Tibial nerve (tissue), 4 donors: ENCODE measurements around the gene LRCH4.

ENCODE experiments used
- EP300 ChIP-seq, 2 donors: sonication (generic); formaldehyde crosslinking; IDR thresholded peaks; one replicate each; pipeline ENCODE4 v1.6.1; 2017; ENCODE audit warnings: antibody characterized with exemption in 2 of 2, mild to moderate bottlenecking in 1 of 2
- TF ChIP-seq, protein P1 (sequence below), 5 experiments: fragments of 200-600 bp in 3 of 5; fragments of 450-650 bp in 2 of 5; sonication (generic) in 3 of 5; IDR thresholded peaks; one replicate each; pipeline ENCODE4 v1.5.1; 2016 to 2019; ENCODE audit warnings: antibody characterized with exemption in 5 of 5, mild to moderate bottlenecking in 3 of 5, moderate library complexity in 2 of 5

DNA sequence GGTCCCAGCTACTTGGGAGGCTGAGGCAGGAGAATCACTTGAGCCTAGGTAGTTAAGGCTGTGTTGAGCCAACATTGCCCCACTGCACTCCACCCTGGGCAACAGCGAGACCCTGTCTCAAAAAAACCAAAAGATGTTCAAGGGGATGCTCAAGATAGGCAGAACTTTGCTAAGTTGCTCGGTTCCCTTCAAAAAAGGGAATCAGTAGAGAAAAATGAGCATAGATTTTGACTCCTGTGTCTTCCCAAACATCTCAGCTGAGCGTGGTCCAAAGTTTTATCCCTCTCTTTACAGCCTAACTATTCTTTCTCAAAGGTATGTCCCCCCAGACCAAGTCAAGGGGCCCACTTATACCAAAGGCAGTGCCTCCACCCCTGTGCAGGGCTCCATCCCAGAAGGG, 32.9 kb downstream of the LRCH4 start:
- no peak for TF ChIP-seq EP300 (IDR thresholded peaks at IDR 0.05)
- TF ChIP-seq, protein P1, sequence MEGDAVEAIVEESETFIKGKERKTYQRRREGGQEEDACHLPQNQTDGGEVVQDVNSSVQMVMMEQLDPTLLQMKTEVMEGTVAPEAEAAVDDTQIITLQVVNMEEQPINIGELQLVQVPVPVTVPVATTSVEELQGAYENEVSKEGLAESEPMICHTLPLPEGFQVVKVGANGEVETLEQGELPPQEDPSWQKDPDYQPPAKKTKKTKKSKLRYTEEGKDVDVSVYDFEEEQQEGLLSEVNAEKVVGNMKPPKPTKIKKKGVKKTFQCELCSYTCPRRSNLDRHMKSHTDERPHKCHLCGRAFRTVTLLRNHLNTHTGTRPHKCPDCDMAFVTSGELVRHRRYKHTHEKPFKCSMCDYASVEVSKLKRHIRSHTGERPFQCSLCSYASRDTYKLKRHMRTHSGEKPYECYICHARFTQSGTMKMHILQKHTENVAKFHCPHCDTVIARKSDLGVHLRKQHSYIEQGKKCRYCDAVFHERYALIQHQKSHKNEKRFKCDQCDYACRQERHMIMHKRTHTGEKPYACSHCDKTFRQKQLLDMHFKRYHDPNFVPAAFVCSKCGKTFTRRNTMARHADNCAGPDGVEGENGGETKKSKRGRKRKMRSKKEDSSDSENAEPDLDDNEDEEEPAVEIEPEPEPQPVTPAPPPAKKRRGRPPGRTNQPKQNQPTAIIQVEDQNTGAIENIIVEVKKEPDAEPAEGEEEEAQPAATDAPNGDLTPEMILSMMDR (IDR thresholded peaks at IDR 0.05), result no peak
